HUDEP-2 (cell line): Measurements from ENCODE around the gene OSBPL7.

Source experiments
- DNase-seq, 76 experiments: peaks; one replicate each; lab custom pipeline; 2025; ENCODE audit not compliant: unreplicated experiment in 76 of 76; lab: John Stamatoyannopoulos, UW

OSBPL7 gene

GRCh38 chr17:47850373-47850691, 28.7 kb upstream of the OSBPL7 start:
- DNase-seq = no peak

- no peak for DNase-seq
Observed at GRCh38 chr17:47848198-47848513, 26.6 kb upstream of the OSBPL7 start.

- DNase-seq = peak in 5 of 76 experiments; percentile 4 to 15 (median 6)
Observed at GRCh38 chr17:47847341-47848197, 26.0 kb upstream of the OSBPL7 start.

GRCh38 chr17:47846716-47847340, 25.2 kb upstream of the OSBPL7 start:
- DNase-seq = no peak

GRCh38 chr17:47845716-47846075, 24.1 kb upstream of the OSBPL7 start:
- no peak for DNase-seq

- peak in 4 of 76 experiments; percentile 3 to 31 (median 15) for DNase-seq
Observed at GRCh38 chr17:47844814-47845715, 23.5 kb upstream of the OSBPL7 start.

- peak in 3 of 76 experiments; percentile 4 to 37 (median 7) for DNase-seq
Observed at GRCh38 chr17:47844227-47844626, 22.6 kb upstream of the OSBPL7 start.

- DNase-seq = no peak
Observed at GRCh38 chr17:47843391-47843730, 21.8 kb upstream of the OSBPL7 start.

GRCh38 chr17:47841488-47842291, 20.1 kb upstream of the OSBPL7 start:
- no peak for DNase-seq

GRCh38 chr17:47840742-47841487, 19.3 kb upstream of the OSBPL7 start, which contains the start of gene SCRN2:
SCRN2 (minus strand) TSS chr17:47841273; CDS start chr17:47840843, 430 bp downstream.
- DNase-seq = peak in 73 of 76 experiments; percentile 35 to 95 (median 81)

GRCh38 chr17:47840001-47840741, 18.6 kb upstream of the OSBPL7 start:
- peak in 1 of 76 experiments; percentile 43 for DNase-seq

- DNase-seq = no peak
Observed at GRCh38 chr17:47839071-47839470, 17.5 kb upstream of the OSBPL7 start.

GRCh38 chr17:47838636-47839035, 17.0 kb upstream of the OSBPL7 start:
- no peak for DNase-seq

GRCh38 chr17:47837401-47838039, 15.9 kb upstream of the OSBPL7 start:
- DNase-seq = no peak

- no peak for DNase-seq
Observed at GRCh38 chr17:47836601-47837000, 15.0 kb upstream of the OSBPL7 start.

- no peak for DNase-seq
Observed at GRCh38 chr17:47834756-47835155, 13.2 kb upstream of the OSBPL7 start.

GRCh38 chr17:47831934-47832327, 10.3 kb upstream of the OSBPL7 start:
- DNase-seq = no peak
